OCI-LY7 (cell line): ENCODE results near the gene ALG14.

Experiments
- EZH2phosphoT487 ChIP-seq: fragments of 200-600 bp; sonication (generic); IDR thresholded peaks from 2 replicates; pipeline ENCODE4 v1.6.1; 2018; ENCODE audit warnings: low read depth, borderline replicate concordance, mild to moderate bottlenecking, mixed run types, antibody characterized with exemption, low read length, moderate library complexity, mixed read lengths
- TF ChIP-seq, protein P1 (sequence below): fragments of 200-600 bp; sonication (generic); conservative IDR thresholded peaks from 2 replicates; pipeline ENCODE4 v1.5.1; 2014; ENCODE audit warnings: mild to moderate bottlenecking, antibody characterized with exemption, low read length, moderate library complexity, mixed read lengths

GRCh38 chr1:94963864-94964263 is 108.9 kb downstream of the ALG14 start:
- TF ChIP-seq, protein P1, sequence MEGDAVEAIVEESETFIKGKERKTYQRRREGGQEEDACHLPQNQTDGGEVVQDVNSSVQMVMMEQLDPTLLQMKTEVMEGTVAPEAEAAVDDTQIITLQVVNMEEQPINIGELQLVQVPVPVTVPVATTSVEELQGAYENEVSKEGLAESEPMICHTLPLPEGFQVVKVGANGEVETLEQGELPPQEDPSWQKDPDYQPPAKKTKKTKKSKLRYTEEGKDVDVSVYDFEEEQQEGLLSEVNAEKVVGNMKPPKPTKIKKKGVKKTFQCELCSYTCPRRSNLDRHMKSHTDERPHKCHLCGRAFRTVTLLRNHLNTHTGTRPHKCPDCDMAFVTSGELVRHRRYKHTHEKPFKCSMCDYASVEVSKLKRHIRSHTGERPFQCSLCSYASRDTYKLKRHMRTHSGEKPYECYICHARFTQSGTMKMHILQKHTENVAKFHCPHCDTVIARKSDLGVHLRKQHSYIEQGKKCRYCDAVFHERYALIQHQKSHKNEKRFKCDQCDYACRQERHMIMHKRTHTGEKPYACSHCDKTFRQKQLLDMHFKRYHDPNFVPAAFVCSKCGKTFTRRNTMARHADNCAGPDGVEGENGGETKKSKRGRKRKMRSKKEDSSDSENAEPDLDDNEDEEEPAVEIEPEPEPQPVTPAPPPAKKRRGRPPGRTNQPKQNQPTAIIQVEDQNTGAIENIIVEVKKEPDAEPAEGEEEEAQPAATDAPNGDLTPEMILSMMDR: no peak
- TF ChIP-seq EZH2phosphoT487: no peak
